IMR-90 (cell line): ENCODE results near the gene GJC2. TPM values are rescaled to one million over a fixed set of nuclear protein-coding genes. Genes with fewer than 3 reads are reported as not detected.

Experiments used
- ATAC-seq: fragments of 200-7000 bp; cut with Tn5 transposase; 2 replicates; pipeline ENCODE4 v1.9.1; 2020; ENCODE audit warnings: low read depth, mild to moderate bottlenecking, moderate library complexity
- BruUV-seq: library from RNA; stranded (reverse); fragments of 400-500 nt; replicated peaks from 2 replicates; lab custom pipeline; 2021; lab: Mats Ljungman, UMichigan
- CTCF ChIA-PET: fragments of 300-600 bp; formaldehyde crosslinking; extraction: SDS; loops from one replicate; lab custom pipeline; 2021; ENCODE audit warnings: antibody characterized with exemption; lab: Yijun Ruan, JAX
- POLR2A ChIA-PET: fragments of 300-600 bp; sonication (Branson Sonifier 250); formaldehyde crosslinking; loops from one replicate; lab custom pipeline; 2022; ENCODE audit warnings: antibody characterized with exemption; ENCODE audit not compliant: unreplicated experiment; lab: Charles Lee
- DNase-seq: peaks from one replicate; pipeline ENCODE4 v3.0.0; 2013
- H2AFZ ChIP-seq: replicated peaks from 2 replicates; pipeline ENCODE3; 2013; ENCODE audit warnings: low read length, mild to moderate bottlenecking; ENCODE audit not compliant: poor library complexity
- H2AK5ac ChIP-seq: 2 replicates; pipeline ENCODE4 v1.6.1; 2013; ENCODE audit warnings: low read depth, low read length, inconsistent platforms
- H2AK9ac ChIP-seq: replicated peaks from 2 replicates; pipeline ENCODE3; 2013; ENCODE audit warnings: mild to moderate bottlenecking, low read depth, low read length, moderate library complexity; ENCODE audit not compliant: poor library complexity
- H2BK120ac ChIP-seq: 2 replicates; pipeline ENCODE4 v1.6.1; 2013; ENCODE audit warnings: low read depth, low read length, inconsistent platforms
- H2BK15ac ChIP-seq: 3 replicates; pipeline ENCODE4 v1.6.1; 2013; ENCODE audit warnings: low read depth, low read length, inconsistent platforms
- H2BK20ac ChIP-seq: 2 replicates; pipeline ENCODE4 v1.6.1; 2013; ENCODE audit warnings: low read depth, mild to moderate bottlenecking, inconsistent platforms, low read length, moderate library complexity
- H2BK5ac ChIP-seq: 2 replicates; pipeline ENCODE4 v1.6.1; 2013; ENCODE audit warnings: mild to moderate bottlenecking, low read depth, low read length, inconsistent platforms; ENCODE audit not compliant: poor library complexity, severe bottlenecking
- H3K14ac ChIP-seq: replicated peaks from 2 replicates; pipeline ENCODE4 v1.6.1; 2013; ENCODE audit warnings: low read depth, low read length, inconsistent platforms
- H3K18ac ChIP-seq: 2 replicates; pipeline ENCODE4 v1.6.1; 2013; ENCODE audit warnings: low read depth, low read length, control low read depth
- H3K23ac ChIP-seq: 2 replicates; pipeline ENCODE4 v1.6.1; 2013; ENCODE audit warnings: low read depth, low read length, inconsistent platforms
- H3K27ac ChIP-seq: 2 replicates; pipeline ENCODE4 v1.5.1; 2013; ENCODE audit warnings: mild to moderate bottlenecking, control low read depth, low read length; ENCODE audit not compliant: insufficient read depth
- H3K27me3 ChIP-seq: 2 replicates; pipeline ENCODE4 v1.6.1; 2013; ENCODE audit warnings: low read length; ENCODE audit not compliant: control insufficient read depth, insufficient read depth
- H3K36me3 ChIP-seq: 2 replicates; pipeline ENCODE4 v1.6.1; 2013; ENCODE audit warnings: low read length, mixed read lengths; ENCODE audit not compliant: control insufficient read depth, insufficient read depth
- H3K4ac ChIP-seq: 2 replicates; pipeline ENCODE4 v1.6.1; 2013; ENCODE audit warnings: low read depth, low read length, inconsistent platforms
- H3K4me1 ChIP-seq: 2 replicates; pipeline ENCODE4 v1.6.1; 2013; ENCODE audit warnings: low read length, mixed read lengths; ENCODE audit not compliant: control insufficient read depth, insufficient read depth
- H3K4me2 ChIP-seq: 2 replicates; pipeline ENCODE4 v1.6.1; 2013; ENCODE audit warnings: low read depth, mild to moderate bottlenecking, control low read depth, low read length, moderate library complexity
- H3K4me3 ChIP-seq: 2 replicates; pipeline ENCODE4 v1.5.1; 2013; ENCODE audit warnings: low read depth, mild to moderate bottlenecking, control low read depth, low read length, moderate library complexity; ENCODE audit not compliant: insufficient read depth
- H3K56ac ChIP-seq: 2 replicates; pipeline ENCODE4 v1.6.1; 2013; ENCODE audit warnings: low read length, inconsistent platforms; ENCODE audit not compliant: insufficient read depth; ENCODE audit errors: extremely low read depth
- H3K79me1 ChIP-seq, 2 experiments: 2 replicates each; pipeline ENCODE4 v1.6.1; 2013; ENCODE audit warnings: low read length in 2 of 2, inconsistent platforms in 1 of 2, low read depth in 1 of 2
- H3K9ac ChIP-seq: 2 replicates; pipeline ENCODE4 v1.6.1; 2013; ENCODE audit warnings: low read depth, low read length, control low read depth
- H3K9me1 ChIP-seq: 2 replicates; pipeline ENCODE4 v1.6.1; 2013; ENCODE audit warnings: low read length, inconsistent platforms; ENCODE audit not compliant: insufficient read depth
- H3K9me3 ChIP-seq: 2 replicates; pipeline ENCODE4 v1.6.1; 2013; ENCODE audit warnings: low read length; ENCODE audit not compliant: control insufficient read depth, insufficient read depth
- H4K20me1 ChIP-seq: 2 replicates; pipeline ENCODE4 v1.6.1; 2013; ENCODE audit warnings: low read length, inconsistent platforms; ENCODE audit not compliant: insufficient read depth
- H4K5ac ChIP-seq: 2 replicates; pipeline ENCODE4 v1.6.1; 2013; ENCODE audit warnings: mild to moderate bottlenecking, low read depth, low read length, control low read depth
- H4K8ac ChIP-seq, 2 experiments: 2 replicates each; pipeline ENCODE4 v1.6.1; 2013; ENCODE audit warnings: low read depth in 2 of 2, low read length in 2 of 2, control low read depth in 1 of 2, inconsistent platforms in 1 of 2
- H4K91ac ChIP-seq: 2 replicates; pipeline ENCODE4 v1.6.1; 2013; ENCODE audit warnings: low read depth, low read length, inconsistent platforms; ENCODE audit not compliant: insufficient read depth
- BHLHE40 ChIP-seq: fragments of 150-350 bp; IDR thresholded peaks from 2 replicates; pipeline ENCODE4 v1.6.1; 2016; ENCODE audit warnings: mild to moderate bottlenecking, low read depth, low read length
- CEBPB ChIP-seq: IDR thresholded peaks from 2 replicates; pipeline ENCODE4 v1.6.1; 2012; ENCODE audit warnings: low read depth, low read length, improper control_type of control experiment
- CHD1 ChIP-seq: IDR thresholded peaks from 2 replicates; pipeline ENCODE4 v1.6.1; 2012; ENCODE audit warnings: low read depth, low read length, improper control_type of control experiment
- CTCF ChIP-seq: conservative IDR thresholded peaks from 2 replicates; pipeline ENCODE4 v1.5.1; 2012; ENCODE audit warnings: mild to moderate bottlenecking, low read depth, low read length, improper control_type of control experiment
- ELK1 ChIP-seq: fragments of 150-350 bp; IDR thresholded peaks from 2 replicates; pipeline ENCODE4 v1.6.1; 2016; ENCODE audit warnings: low read depth, mild to moderate bottlenecking, low read length, moderate library complexity, borderline replicate concordance
- FOS ChIP-seq: fragments of 150-350 bp; IDR thresholded peaks from 2 replicates; pipeline ENCODE4 v1.6.1; 2016; ENCODE audit warnings: low read depth, low read length
- MAFK ChIP-seq: IDR thresholded peaks from 2 replicates; pipeline ENCODE4 v1.6.1; 2012; ENCODE audit warnings: low read depth, low read length, improper control_type of control experiment
- MAZ ChIP-seq: IDR thresholded peaks from 2 replicates; pipeline ENCODE4 v1.6.1; 2012; ENCODE audit warnings: low read depth, mild to moderate bottlenecking, low read length, improper control_type of control experiment, moderate library complexity, borderline replicate concordance
- MXI1 ChIP-seq: IDR thresholded peaks from 2 replicates; pipeline ENCODE4 v1.6.1; 2012; ENCODE audit warnings: low read depth, mild to moderate bottlenecking, low read length, moderate library complexity, borderline replicate concordance
- NFE2L2 ChIP-seq: fragments of 150-350 bp; IDR thresholded peaks from 2 replicates; pipeline ENCODE4 v1.6.1; 2016; ENCODE audit warnings: low read depth, mild to moderate bottlenecking, low read length
- POLR2A ChIP-seq: IDR thresholded peaks from 2 replicates; pipeline ENCODE4 v1.6.1; 2012; ENCODE audit warnings: mild to moderate bottlenecking, low read depth, low read length
- RAD21 ChIP-seq: IDR thresholded peaks from 2 replicates; pipeline ENCODE4 v1.6.1; 2012; ENCODE audit warnings: low read length, improper control_type of control experiment
- RCOR1 ChIP-seq: IDR thresholded peaks from 2 replicates; pipeline ENCODE4 v1.6.1; 2012; ENCODE audit warnings: mild to moderate bottlenecking, low read length, improper control_type of control experiment; ENCODE audit not compliant: insufficient replicate concordance
- RFX5 ChIP-seq: IDR thresholded peaks from 2 replicates; pipeline ENCODE4 v1.8.0; 2012; ENCODE audit warnings: low read depth, mild to moderate bottlenecking, low read length, moderate library complexity
- SMC3 ChIP-seq: fragments of 150-350 bp; IDR thresholded peaks from 2 replicates; pipeline ENCODE4 v1.6.1; 2016; ENCODE audit warnings: low read depth, mild to moderate bottlenecking, antibody characterized with exemption, low read length, moderate library complexity
- USF2 ChIP-seq: fragments of 150-350 bp; IDR thresholded peaks from 2 replicates; pipeline ENCODE4 v1.6.1; 2017; ENCODE audit warnings: mild to moderate bottlenecking, antibody characterized with exemption, low read length, low read depth
- WGBS, 2 experiments: methylation state at CpG; one replicate each; pipeline versions ENCODE4 v1.1.5 to v1.1.7; 2013; ENCODE audit warnings: missing lambda C conversion rate in 2 of 2; ENCODE audit not compliant: insufficient read length in 1 of 2; ENCODE audit errors: extremely low coverage in 2 of 2; 5-methylcytosine and 5-hydroxymethylcytosine counted together
- dilution Hi-C: fragments of 300-500 bp; cut with HindIII; formaldehyde crosslinking; loops from one replicate; pipeline ENCODE4 v1.14.3; 2018; ENCODE audit warnings: low sequenced_read_pairs; ENCODE audit not compliant: unreplicated experiment
- in situ Hi-C: fragments of 300-500 bp; cut with MboI; formaldehyde crosslinking; loops from 3 replicates; pipeline ENCODE4 v1.14.3; 2019; ENCODE audit warnings: low sequenced_read_pairs, inconsistent platforms, mixed read lengths
- intact Hi-C: fragments of 100-400 bp; cut with micrococcal nuclease; formaldehyde crosslinking; loops from 2 replicates; pipeline ENCODE4 v1.10.0; 2022
- polyA plus RNA-seq, 3 experiments: library from polyadenylated mRNA; depleted of rRNA; stranded (reverse); fragments of >200 nt; gene quantifications; 2 replicates each; pipeline ENCODE4 v1.2.3, GENCODE V29; 2012; ENCODE audit warnings: low replicate concordance in 1 of 3
- total RNA-seq: library from RNA; depleted of rRNA; stranded (reverse); fragments of >200 nt; gene quantifications from 2 replicates; pipeline ENCODE4 v1.2.3, GENCODE V29; 2012

Gene GJC2
- total and polyA plus RNA-seq, 2 of the 4 experiments (the other 2 are of a cell fraction): 1.1 to 1.7 TPM

GRCh38 chr1:228125185-228125584 is 24.5 kb upstream of the GJC2 start:
- no peak overlapping the region for H3K9ac ChIP-seq
- intact Hi-C loops (no loop called here), dilution Hi-C loops (no loop called here), in situ Hi-C loops (no loop called here)
- H2BK20ac ChIP-seq: no peak overlapping the region
- H2BK15ac ChIP-seq: no peak overlapping the region
- CTCF ChIA-PET: no interaction called here
- H3K79me1 ChIP-seq: no peaks in the 10 kb centered on the region
- TF ChIP-seq MAFK (no peak), RFX5 (no peak), CHD1 (no peak), ELK1 (no peak), MAZ (no peak), CEBPB (no peak), BHLHE40 (no peak), MXI1 (no peak), NFE2L2 (no peak), FOS (no peak), RAD21 (no peak), RCOR1 (no peak), POLR2A (no peak), CTCF (no peak), SMC3 (no peak), USF2 (no peak)
- H4K5ac ChIP-seq: no peak overlapping the region
- H3K56ac ChIP-seq: no peak overlapping the region
- no peak overlapping the region for H4K91ac ChIP-seq
- no peak overlapping the region for H3K27ac ChIP-seq
- no peak overlapping the region for H2AFZ ChIP-seq
- no peak overlapping the region for H2BK5ac ChIP-seq
- H4K20me1 ChIP-seq: no peaks in the 10 kb centered on the region
- H4K8ac ChIP-seq: no peak overlapping the region
- H2BK120ac ChIP-seq: no peak overlapping the region
- POLR2A ChIA-PET: no interaction called here
- H3K23ac ChIP-seq: no peak overlapping the region
- no peak for DNase-seq
- no peaks in the 10 kb centered on the region for H3K36me3 ChIP-seq
- H3K4me3 ChIP-seq: no peak overlapping the region
- H3K4me2 ChIP-seq: no peak overlapping the region
- no peak overlapping the region for H3K14ac ChIP-seq
- ATAC-seq: no peak
- no peak overlapping the region for H2AK9ac ChIP-seq
- BruUV-seq: no TSS peak
- no peaks in the 10 kb centered on the region for H3K9me1 ChIP-seq
- H2AK5ac ChIP-seq: no peak overlapping the region
- H3K18ac ChIP-seq: no peak overlapping the region
- WGBS, 2 experiments: 41% methylated on average over 3 of the region's 5 CpGs; no CpG with 5 or more reads in 1 of the 2 experiments
- peaks cover 22% of the 10 kb centered on the region for H3K27me3 ChIP-seq
- H3K4ac ChIP-seq: no peak overlapping the region
- no peaks in the 10 kb centered on the region for H3K9me3 ChIP-seq
- H3K4me1 ChIP-seq: no peaks in the 10 kb centered on the region; the same call in 1 of the 2 replicates
